CD1c-positive myeloid dendritic cell (primary cell): ENCODE data around the gene HS6ST1.
A peak's percentile ranks its signal among the peaks of the same experiment; 100 is the strongest.

ENCODE experiments used
- DNase-seq: peaks from one replicate; pipeline ENCODE4 v3.0.0-alpha.2; 2016; ENCODE audit errors: extremely low spot score

HS6ST1 gene

DNA sequence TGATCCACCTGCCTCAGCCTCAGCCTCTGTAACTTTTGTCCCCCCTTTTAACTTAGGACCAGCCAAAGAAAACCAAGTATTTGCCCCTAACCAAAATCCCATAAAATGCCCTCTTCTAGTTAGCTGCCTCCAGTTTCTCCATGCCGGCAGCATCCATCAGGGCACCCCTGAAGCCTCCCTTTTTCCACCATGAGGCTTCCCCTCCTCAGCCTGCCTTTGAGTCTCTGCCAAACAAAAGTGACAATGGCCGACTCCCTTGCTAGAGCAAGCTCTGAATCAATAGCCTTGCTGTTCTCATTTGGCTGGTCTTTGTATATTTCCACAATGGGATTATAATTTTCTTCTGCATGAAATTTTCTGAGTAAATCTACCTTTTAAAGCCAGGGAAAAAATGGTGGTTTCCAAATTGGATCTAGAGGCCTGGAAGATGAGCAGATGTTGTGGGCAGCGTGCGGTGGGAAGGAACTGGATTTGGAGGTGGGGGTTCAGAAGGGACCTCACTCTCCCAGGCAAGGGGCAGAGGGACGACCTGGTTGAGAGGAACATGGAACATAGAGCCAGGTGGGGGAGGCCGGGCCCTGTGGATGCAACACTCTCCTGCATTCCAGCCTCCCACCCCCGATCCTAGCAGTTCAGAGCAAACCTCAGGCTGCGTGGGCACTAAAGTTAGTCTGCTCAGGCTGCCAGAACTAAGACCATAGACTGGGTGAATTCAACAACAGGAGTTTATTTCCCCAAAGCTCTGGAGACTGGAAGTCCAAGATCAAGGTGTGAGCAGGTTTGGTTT, 80.6 kb downstream of the HS6ST1 start:
- DNase-seq, result no peak

- DNase-seq, result no peak
Measured at GRCh38 chr2:128237081-128237534, 81.6 kb downstream of the HS6ST1 start.

DNA sequence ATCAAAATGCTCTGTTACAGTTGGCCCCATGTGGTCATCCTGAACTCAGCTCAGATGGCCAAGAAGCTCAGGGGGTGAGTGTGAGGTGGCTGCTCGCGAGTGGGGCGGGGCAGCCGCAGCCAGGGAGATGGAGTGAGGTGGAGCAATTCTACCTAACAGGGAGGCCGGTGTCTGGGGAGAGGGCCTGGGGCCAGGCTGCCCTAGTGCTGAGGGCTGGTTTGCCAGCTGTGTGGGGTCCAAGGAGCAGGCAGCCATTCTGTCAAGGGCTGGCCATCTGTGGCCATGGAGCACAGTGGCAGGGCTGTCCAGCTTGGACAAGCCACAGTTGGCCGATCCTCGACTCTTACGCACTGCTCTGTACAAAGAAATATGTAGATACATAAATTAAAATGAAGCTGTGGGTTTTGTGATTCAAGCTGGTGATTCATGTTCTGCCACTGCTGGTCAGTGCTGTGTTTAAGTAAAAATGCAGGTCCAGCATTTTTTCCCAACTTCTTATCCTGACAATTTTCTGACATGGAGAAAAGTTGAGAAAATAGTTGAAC, 82.1 kb downstream of the HS6ST1 start:
- no peak for DNase-seq

- no peak for DNase-seq
Measured at GRCh38 chr2:128235581-128235980, 83.1 kb downstream of the HS6ST1 start.

GRCh38 chr2:128234613-128235012, 84.1 kb downstream of the HS6ST1 start:
- DNase-seq, result no peak

- no peak for DNase-seq
Measured at GRCh38 chr2:128233790-128234395, 84.8 kb downstream of the HS6ST1 start.

DNA sequence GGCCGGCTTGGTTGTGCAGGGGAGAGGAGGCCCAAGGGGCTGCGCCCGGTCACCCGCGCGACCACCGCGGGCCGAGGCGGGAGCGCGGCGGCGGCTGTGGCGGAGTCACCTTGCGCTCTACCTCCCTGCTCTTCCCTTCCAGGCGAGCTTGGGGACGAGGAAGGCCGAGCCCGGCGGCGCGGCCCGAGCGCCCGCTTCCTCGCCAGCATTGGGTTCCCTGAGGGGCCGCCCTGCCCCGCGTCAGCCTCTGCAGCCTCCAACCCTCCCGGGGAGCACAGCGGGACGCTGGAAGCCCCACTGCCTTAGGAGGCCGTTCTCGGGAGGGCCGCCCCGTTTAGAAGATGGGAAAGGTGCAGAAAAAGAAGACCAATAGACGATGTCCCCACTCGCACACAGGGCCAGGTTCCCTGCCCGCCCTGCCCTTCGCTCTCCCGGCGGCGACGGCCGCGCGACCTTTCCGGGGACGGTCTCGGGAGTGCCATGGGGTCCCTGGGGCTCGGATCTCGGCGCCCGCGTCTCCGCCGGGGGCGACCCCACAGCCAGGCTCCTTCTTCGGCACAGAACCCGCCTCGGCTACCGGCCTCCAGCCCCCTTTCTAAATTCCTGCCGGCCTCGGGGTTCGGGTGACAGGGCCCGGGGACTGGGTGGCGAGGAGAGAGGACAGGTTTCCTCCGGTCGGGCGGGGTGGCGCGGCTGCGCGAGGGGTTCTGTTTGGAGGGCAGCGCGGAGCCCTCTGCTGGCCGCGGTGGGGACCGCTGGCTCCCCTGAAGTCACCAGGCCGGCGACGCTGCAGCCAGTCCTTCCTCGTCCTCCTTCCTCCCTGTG, 85.5 kb downstream of the HS6ST1 start:
- DNase-seq, result peak; percentile 82

- peak; percentile 39 for DNase-seq
Measured at GRCh38 chr2:128228894-128229293, 89.8 kb downstream of the HS6ST1 start.

- DNase-seq, result no peak
Measured at GRCh38 chr2:128227862-128228261, 90.8 kb downstream of the HS6ST1 start.

GRCh38 chr2:128219891-128220290, 98.8 kb downstream of the HS6ST1 start:
- no peak for DNase-seq

DNA sequence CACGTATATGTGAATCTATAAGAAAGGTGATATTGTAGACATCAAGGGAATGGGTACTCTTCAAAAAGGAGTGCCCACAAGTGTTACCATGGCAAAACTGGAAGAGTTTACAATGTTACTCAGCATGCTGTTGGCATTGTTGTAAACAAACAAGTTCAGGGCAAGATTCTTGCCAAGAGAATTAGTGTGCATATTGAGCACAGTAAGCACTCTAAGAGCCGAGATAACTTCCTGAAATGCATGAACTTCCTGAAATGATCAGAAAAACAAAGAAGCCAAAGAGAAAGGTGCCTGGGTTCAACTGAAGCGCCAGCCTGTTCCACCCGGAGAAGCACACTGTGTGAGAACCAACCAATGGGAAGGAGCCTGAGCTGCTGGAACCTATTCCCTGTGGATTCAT, 101.0 kb downstream of the HS6ST1 start:
- peak; percentile 42 for DNase-seq

- no peak for DNase-seq
Measured at GRCh38 chr2:128215897-128216642, 102.6 kb downstream of the HS6ST1 start.
